ENCODE measurements around the gene LRSAM1. TPM values are rescaled to one million over a fixed set of nuclear protein-coding genes. Genes with fewer than 3 reads are reported as not detected.

Gene LRSAM1
- total RNA-seq, 3 donors from 2014 or later = 16.8 to 29.0 (median 17.9) TPM

GRCh38 chr9:127520941-127521918 lies 69.9 kb downstream of the LRSAM1 start:
- H3K4me1 ChIP-seq (ENCODE audit: low read depth) = peaks cover 12% of the 10 kb centered on the region
- H3K4me3 ChIP-seq = no peak overlapping the region
- no peak for TF ChIP-seq CTCF (IDR thresholded peaks at IDR 0.05)
- intact Hi-C loops (cut with DNase I, micrococcal nuclease) = no loop called here
- DNase-seq = no peak
- peaks cover 18% of the 10 kb centered on the region for H3K9me3 ChIP-seq
- ATAC-seq = peak; percentile 29
- H3K36me3 ChIP-seq (ENCODE audit: low read depth) = no peaks in the 10 kb centered on the region

- ATAC-seq (peak; percentile 58), DNase-seq (peak in 1 of 3 donors; percentile 56)
- H3K4me1 ChIP-seq (ENCODE audit: low read depth) = peaks cover 12% of the 10 kb centered on the region
- no peak overlapping the region for H3K4me3 ChIP-seq
- H3K9me3 ChIP-seq = peaks cover 18% of the 10 kb centered on the region
- H3K36me3 ChIP-seq (ENCODE audit: low read depth) = no peaks in the 10 kb centered on the region
- TF ChIP-seq CTCF (IDR thresholded peaks at IDR 0.05) = no peak
- intact Hi-C loops (cut with DNase I, micrococcal nuclease) = no loop called here
Observed at GRCh38 chr9:127521919-127522304, 70.6 kb downstream of the LRSAM1 start.

GRCh38 chr9:127522727-127523126 lies 71.4 kb downstream of the LRSAM1 start:
- no peaks in the 10 kb centered on the region for H3K36me3 ChIP-seq (ENCODE audit: low read depth)
- H3K9me3 ChIP-seq = peaks cover 18% of the 10 kb centered on the region
- H3K4me3 ChIP-seq = no peak overlapping the region
- ATAC-seq (peak; percentile 56), DNase-seq (peak in 1 of 3 donors; percentile 52)
- peaks cover 12% of the 10 kb centered on the region for H3K4me1 ChIP-seq (ENCODE audit: low read depth)
- no peak for TF ChIP-seq CTCF (IDR thresholded peaks at IDR 0.05)
- intact Hi-C loops (cut with DNase I, micrococcal nuclease) = no loop called here

GRCh38 chr9:127523312-127523851 lies 72.1 kb downstream of the LRSAM1 start:
- Histone ChIP-seq H3K4me1 (ENCODE audit: low read depth) (peaks cover 12% of the 10 kb centered on the region), H3K9me3 (peaks cover 18% of the 10 kb centered on the region), H3K4me3 (no peak overlapping the region), H3K36me3 (ENCODE audit: low read depth) (no peaks in the 10 kb centered on the region)
- no peak for TF ChIP-seq CTCF (IDR thresholded peaks at IDR 0.05)
- peak in 1 of 3 donors; percentile 29 for DNase-seq
- ATAC-seq = peak; percentile 3
- intact Hi-C loops (cut with DNase I, micrococcal nuclease) = no loop called here

DNA sequence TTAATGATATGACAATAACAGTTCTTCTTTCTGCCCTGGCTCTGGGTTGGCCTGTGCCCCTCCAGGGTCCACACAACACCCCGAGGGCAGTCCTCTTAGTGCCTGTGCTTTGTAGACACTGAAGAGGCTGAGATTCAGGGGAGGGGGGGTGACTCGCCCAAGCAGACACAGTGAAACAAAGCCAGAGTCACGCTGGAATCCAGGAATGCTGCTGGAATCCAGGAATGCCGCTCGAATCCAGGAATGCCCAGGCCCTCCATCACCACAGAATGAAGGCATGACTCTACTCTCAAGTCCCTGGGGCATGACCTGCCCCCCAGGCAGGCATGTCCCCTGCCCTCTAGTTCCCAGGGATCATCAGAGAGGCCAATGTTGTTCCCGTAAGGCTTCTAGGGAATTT lies 73.1 kb downstream of the LRSAM1 start:
- DNase-seq = no peak
- ATAC-seq = no peak
- H3K9me3 ChIP-seq = peaks cover 18% of the 10 kb centered on the region
- intact Hi-C loops (cut with DNase I, micrococcal nuclease) = no loop called here
- H3K4me1 ChIP-seq (ENCODE audit: low read depth) = peaks cover 12% of the 10 kb centered on the region
- H3K36me3 ChIP-seq (ENCODE audit: low read depth) = no peaks in the 10 kb centered on the region
- H3K4me3 ChIP-seq = no peak overlapping the region
- TF ChIP-seq CTCF (IDR thresholded peaks at IDR 0.05) = no peak
